Endodermal cell (in vitro differentiated cells): Measurements from ENCODE around the gene CUX1. TPM values are rescaled to one million over a fixed set of nuclear protein-coding genes. Genes with fewer than 3 reads are reported as not detected.

Experiments
- DNase-seq: peaks from one replicate; pipeline ENCODE4 v3.0.0-alpha.2; 2017
- H3K27ac ChIP-seq: 2 replicates; pipeline ENCODE4 v1.5.1; 2013; ENCODE audit warnings: mild to moderate bottlenecking, low read depth, low read length, moderate library complexity
- H3K27me3 ChIP-seq: 2 replicates; pipeline ENCODE4 v1.6.1; 2013; ENCODE audit warnings: mild to moderate bottlenecking, low read length, moderate library complexity; ENCODE audit not compliant: insufficient read depth, control insufficient read depth, poor library complexity, severe bottlenecking
- H3K36me3 ChIP-seq: 2 replicates; pipeline ENCODE4 v1.7.0; 2013; ENCODE audit warnings: mild to moderate bottlenecking, low read length, moderate library complexity; ENCODE audit not compliant: control insufficient read depth, insufficient read depth
- H3K4me1 ChIP-seq: one replicate; pipeline ENCODE4 v1.7.0; 2013; ENCODE audit warnings: low read length; ENCODE audit not compliant: control insufficient read depth, insufficient read depth
- H3K4me3 ChIP-seq: 2 replicates; pipeline ENCODE4 v1.5.1; 2013; ENCODE audit warnings: mild to moderate bottlenecking, low read length, moderate library complexity
- H3K9ac ChIP-seq: 2 replicates; pipeline ENCODE4 v1.6.1; 2013; ENCODE audit warnings: mild to moderate bottlenecking, low read length, moderate library complexity; ENCODE audit not compliant: poor library complexity, severe bottlenecking; ENCODE audit errors: extremely low read depth
- H3K9me3 ChIP-seq: 2 replicates; pipeline ENCODE4 v1.6.1; 2013; ENCODE audit warnings: mild to moderate bottlenecking, low read length, moderate library complexity; ENCODE audit not compliant: control insufficient read depth
- H3K27ac Mint-ChIP-seq: 2 replicates; pipeline ENCODE4 v1.8.0; 2020; ENCODE audit warnings: mixed read lengths
- H3K27me3 Mint-ChIP-seq: 2 replicates; pipeline ENCODE4 v1.8.0; 2021; ENCODE audit warnings: mild to moderate bottlenecking, mixed read lengths; ENCODE audit not compliant: insufficient read depth
- H3K36me3 Mint-ChIP-seq: 2 replicates; pipeline ENCODE4 v1.8.0; 2020; ENCODE audit warnings: low read depth, mixed read lengths
- H3K4me1 Mint-ChIP-seq: 2 replicates; pipeline ENCODE4 v1.8.0; 2020; ENCODE audit warnings: mixed read lengths
- H3K4me3 Mint-ChIP-seq: 2 replicates; pipeline ENCODE4 v1.8.0; 2020; ENCODE audit warnings: mild to moderate bottlenecking, moderate library complexity, mixed read lengths
- H3K9me3 Mint-ChIP-seq: 2 replicates; pipeline ENCODE4 v1.8.0; 2020; ENCODE audit warnings: mild to moderate bottlenecking, mixed read lengths
- WGBS, 2 experiments: methylation state at CpG; one replicate each; pipeline versions ENCODE4 v1.1.5 to v1.1.7; 2013; ENCODE audit warnings: missing lambda C conversion rate in 2 of 2, mixed read lengths in 1 of 2; ENCODE audit not compliant: insufficient coverage in 1 of 2, insufficient read length in 1 of 2; 5-methylcytosine and 5-hydroxymethylcytosine counted together
- total RNA-seq, 2 donors: library from RNA; stranded (reverse); fragmentation: NEBNext Ultra II Directional in 1 of 2; extraction: Animal tissue kit (Norgen Biotek cat#: 25700) in 1 of 2; gene quantifications; 2 replicates in 1 of 2; 3 replicates in 1 of 2; pipeline ENCODE4 v1.2.1, GENCODE V29; 2021
- TF ChIP-seq, protein P1 (sequence below): fragments of 200-600 bp; sonication (generic); conservative IDR thresholded peaks from 2 replicates; pipeline ENCODE4 v1.5.0; 2021; ENCODE audit warnings: antibody characterized with exemption, mild to moderate bottlenecking

Gene CUX1
- total RNA-seq, 2 donors from 2014 or later = 85.1 to 108 TPM

DNA sequence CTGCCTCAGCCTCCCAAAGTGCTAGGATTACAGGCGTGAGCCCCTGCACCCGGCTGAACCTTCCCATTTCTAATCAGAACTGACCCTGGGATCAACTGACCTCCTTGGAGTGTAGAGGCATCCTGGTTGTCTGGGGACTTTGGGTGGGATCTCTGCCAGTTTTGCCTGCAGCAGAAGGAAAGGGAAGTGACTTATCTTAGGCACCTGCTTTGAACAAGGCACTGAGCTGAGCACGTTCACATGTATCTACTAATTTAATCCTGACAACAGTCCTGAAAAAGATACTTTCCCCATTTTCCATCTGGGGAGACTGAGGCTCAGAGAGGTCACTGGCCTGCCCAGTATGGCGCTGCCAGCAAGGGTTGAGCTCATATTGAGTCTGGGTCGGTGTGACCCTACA lies 153.4 kb downstream of the CUX1 start:
- Histone ChIP-seq H3K27me3 (no peaks in the 10 kb centered on the region), H3K9me3 (no peaks in the 10 kb centered on the region), H3K4me1 (no peaks in the 10 kb centered on the region), H3K27ac (no peak overlapping the region), H3K36me3 (no peaks in the 10 kb centered on the region), H3K9ac (no peak overlapping the region), H3K4me3 (no peak overlapping the region)
- peaks cover 26% of the 10 kb centered on the region for H3K36me3 Mint-ChIP-seq
- no peaks in the 10 kb centered on the region for H3K9me3 Mint-ChIP-seq
- 94 to 95% methylated on average over 3 to 5 of the region's 5 CpGs for WGBS, 2 experiments
- no peaks in the 10 kb centered on the region for H3K27me3 Mint-ChIP-seq
- no peak overlapping the region for H3K4me3 Mint-ChIP-seq
- H3K4me1 Mint-ChIP-seq = peaks cover 24% of the 10 kb centered on the region
- DNase-seq = no peak
- TF ChIP-seq, protein P1, sequence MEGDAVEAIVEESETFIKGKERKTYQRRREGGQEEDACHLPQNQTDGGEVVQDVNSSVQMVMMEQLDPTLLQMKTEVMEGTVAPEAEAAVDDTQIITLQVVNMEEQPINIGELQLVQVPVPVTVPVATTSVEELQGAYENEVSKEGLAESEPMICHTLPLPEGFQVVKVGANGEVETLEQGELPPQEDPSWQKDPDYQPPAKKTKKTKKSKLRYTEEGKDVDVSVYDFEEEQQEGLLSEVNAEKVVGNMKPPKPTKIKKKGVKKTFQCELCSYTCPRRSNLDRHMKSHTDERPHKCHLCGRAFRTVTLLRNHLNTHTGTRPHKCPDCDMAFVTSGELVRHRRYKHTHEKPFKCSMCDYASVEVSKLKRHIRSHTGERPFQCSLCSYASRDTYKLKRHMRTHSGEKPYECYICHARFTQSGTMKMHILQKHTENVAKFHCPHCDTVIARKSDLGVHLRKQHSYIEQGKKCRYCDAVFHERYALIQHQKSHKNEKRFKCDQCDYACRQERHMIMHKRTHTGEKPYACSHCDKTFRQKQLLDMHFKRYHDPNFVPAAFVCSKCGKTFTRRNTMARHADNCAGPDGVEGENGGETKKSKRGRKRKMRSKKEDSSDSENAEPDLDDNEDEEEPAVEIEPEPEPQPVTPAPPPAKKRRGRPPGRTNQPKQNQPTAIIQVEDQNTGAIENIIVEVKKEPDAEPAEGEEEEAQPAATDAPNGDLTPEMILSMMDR = no peak
- H3K27ac Mint-ChIP-seq = no peak overlapping the region

DNA sequence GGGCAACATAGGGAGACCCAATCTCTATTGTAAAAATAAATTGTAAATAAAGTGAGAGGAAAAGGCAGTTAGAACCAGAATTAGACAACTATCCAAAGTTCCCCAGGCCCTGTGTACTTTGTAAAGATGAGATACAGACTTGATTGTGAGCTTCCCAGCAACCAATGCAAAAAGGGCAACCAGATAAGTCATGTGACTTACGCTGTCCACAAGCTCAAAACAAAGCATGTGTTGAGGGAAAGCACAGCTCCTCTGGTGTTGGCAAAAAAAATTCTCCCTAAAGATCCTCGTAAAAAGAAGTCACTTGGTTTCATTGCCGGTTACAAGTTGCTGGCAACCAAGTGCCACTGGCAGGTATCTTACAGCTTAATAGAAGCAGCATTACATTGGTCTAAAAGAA lies 154.0 kb downstream of the CUX1 start:
- H3K36me3 ChIP-seq = no peaks in the 10 kb centered on the region
- Mint-ChIP-seq H3K9me3 (no peaks in the 10 kb centered on the region), H3K4me3 (no peak overlapping the region), H3K36me3 (peaks cover 21% of the 10 kb centered on the region), H3K4me1 (peaks cover 20% of the 10 kb centered on the region), H3K27me3 (no peaks in the 10 kb centered on the region), H3K27ac (peak overlapping the region; percentile 35)
- no peaks in the 10 kb centered on the region for H3K4me1 ChIP-seq
- TF ChIP-seq, protein P1 = no peak
- no peak overlapping the region for H3K27ac ChIP-seq
- no peak for DNase-seq
- H3K9ac ChIP-seq = no peak overlapping the region
- H3K4me3 ChIP-seq = no peak overlapping the region
- H3K9me3 ChIP-seq = no peaks in the 10 kb centered on the region
- H3K27me3 ChIP-seq = no peaks in the 10 kb centered on the region
- 96 to 100% methylated on average over 3 of the region's 3 CpGs for WGBS, 2 experiments

DNA sequence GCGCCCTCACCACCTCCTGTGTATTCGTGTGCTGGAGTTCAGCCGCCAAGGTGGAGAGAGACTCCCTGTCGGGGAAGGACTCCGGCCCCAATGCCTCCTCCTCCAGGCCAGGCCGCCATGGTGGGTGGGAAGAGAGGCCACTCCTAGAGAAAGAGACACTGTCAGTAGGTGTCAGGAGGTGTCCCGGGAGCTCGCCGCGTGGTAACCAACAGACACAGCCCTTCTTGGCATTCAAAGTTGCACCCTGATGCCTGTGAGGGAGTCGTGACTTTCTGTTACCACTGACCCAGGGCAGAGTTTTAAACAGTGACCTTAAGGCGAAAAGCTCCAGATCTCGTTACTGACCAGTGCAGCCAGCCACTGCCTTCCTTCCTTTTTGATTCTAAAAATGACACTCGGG lies 155.2 kb downstream of the CUX1 start:
- Mint-ChIP-seq H3K9me3 (no peaks in the 10 kb centered on the region), H3K27ac (no peak overlapping the region), H3K4me1 (peaks cover 12% of the 10 kb centered on the region)

More for the DNA sequence above, 155.2 kb downstream of the CUX1 start:
- H3K4me3 ChIP-seq = no peak overlapping the region
- no peaks in the 10 kb centered on the region for H3K4me1 ChIP-seq
- 80 to 86% methylated on average over 7 to 14 of the region's 14 CpGs for WGBS, 2 experiments
- H3K27ac ChIP-seq = no peak overlapping the region
- DNase-seq = no peak
- H3K27me3 Mint-ChIP-seq = no peaks in the 10 kb centered on the region
- H3K9me3 ChIP-seq = no peaks in the 10 kb centered on the region
- peaks cover 22% of the 10 kb centered on the region for H3K36me3 Mint-ChIP-seq
- H3K27me3 ChIP-seq = no peaks in the 10 kb centered on the region
- no peaks in the 10 kb centered on the region for H3K36me3 ChIP-seq
- no peak overlapping the region for H3K4me3 Mint-ChIP-seq
- TF ChIP-seq, protein P1 = no peak
- H3K9ac ChIP-seq = no peak overlapping the region
